Measurements from ENCODE around the gene PTTG1IP. TPM values are rescaled to one million over a fixed set of nuclear protein-coding genes. Genes with fewer than 3 reads are reported as not detected.

Gene PTTG1IP
- total RNA-seq, 2 experiments from 2014 or later: 38.9 to 58.1 TPM

- BruUV-seq (replicated peaks): no TSS peak
- intact Hi-C loops (cut with micrococcal nuclease; ENCODE audit: unreplicated experiment): loop anchor here (2.0 kb wide), 1 partner anchor 18 kb away; no protein-coding TSS in a partner anchor
- Histone ChIP-seq H3K9me3 (ENCODE audit: low read length) (no peaks in the 10 kb centered on the region), H4K20me1 (ENCODE audit: insufficient read depth, low read length) (no peaks in the 10 kb centered on the region), H3K79me2 (ENCODE audit: insufficient read depth, low read depth, low read length) (no peaks in the 10 kb centered on the region), H3K27ac (ENCODE audit: low read depth, low read length, poor library complexity, severe bottlenecking) (no peak overlapping the region), H2AFZ (ENCODE audit: low read length) (no peak overlapping the region), H3K4me1 (ENCODE audit: insufficient read depth, low read length, poor library complexity, severe bottlenecking) (no peaks in the 10 kb centered on the region), H3K9me2 (ENCODE audit: insufficient read depth, low read length) (no peaks in the 10 kb centered on the region), H3K36me3 (ENCODE audit: insufficient read depth, low read length) (no peaks in the 10 kb centered on the region), H3K4me2 (ENCODE audit: low read length) (no peak overlapping the region), H3K4me3 (ENCODE audit: low read depth, low read length, poor library complexity, severe bottlenecking) (no peak overlapping the region)
- DNase-seq (ENCODE audit: low spot score): no peak
- ChIA-PET POLR2A (interaction anchor here (1.0 kb wide), 1 partner anchor 39 kb away, joined by 6 read pairs; no protein-coding TSS in a partner anchor), CTCF (ENCODE audit: unreplicated experiment) (no interaction called here)
- no peak for TF ChIP-seq CTCF (conservative IDR thresholded peaks at IDR 0.05; ENCODE audit: low read length)
- no peak for TF ChIP-seq EZH2phosphoT487 (IDR thresholded peaks at IDR 0.05; ENCODE audit: borderline replicate concordance, low read depth, low read length)
Measured at GRCh38 chr21:44893278-44893556, 19.7 kb upstream of the PTTG1IP start.

GRCh38 chr21:44892536-44893277, 19.2 kb upstream of the PTTG1IP start:
- Histone ChIP-seq H4K20me1 (ENCODE audit: insufficient read depth, low read length) (no peaks in the 10 kb centered on the region), H3K27ac (ENCODE audit: low read depth, low read length, poor library complexity, severe bottlenecking) (no peak overlapping the region), H3K4me2 (ENCODE audit: low read length) (no peak overlapping the region), H3K9me3 (ENCODE audit: low read length) (no peaks in the 10 kb centered on the region), H3K36me3 (ENCODE audit: insufficient read depth, low read length) (no peaks in the 10 kb centered on the region), H2AFZ (ENCODE audit: low read length) (no peak overlapping the region), H3K4me1 (ENCODE audit: insufficient read depth, low read length, poor library complexity, severe bottlenecking) (no peaks in the 10 kb centered on the region), H3K9me2 (ENCODE audit: insufficient read depth, low read length) (no peaks in the 10 kb centered on the region), H3K79me2 (ENCODE audit: insufficient read depth, low read depth, low read length) (no peaks in the 10 kb centered on the region), H3K4me3 (ENCODE audit: low read depth, low read length, poor library complexity, severe bottlenecking) (no peak overlapping the region)
- ChIA-PET CTCF (ENCODE audit: unreplicated experiment) (no interaction called here), POLR2A (interaction anchor here (0.6 to 1.0 kb wide), 2 partner anchors 39 to 86 kb away, joined by 3 to 6 read pairs; no protein-coding TSS in a partner anchor)
- no TSS peak for BruUV-seq (replicated peaks)
- intact Hi-C loops (cut with micrococcal nuclease; ENCODE audit: unreplicated experiment): loop anchor here (1.0 to 2.0 kb wide), 2 partner anchors 18 to 40 kb away; no protein-coding TSS in a partner anchor
- DNase-seq (ENCODE audit: low spot score): peak; percentile 72
- TF ChIP-seq CTCF (conservative IDR thresholded peaks at IDR 0.05; ENCODE audit: low read length) (peak; percentile 95), EZH2phosphoT487 (IDR thresholded peaks at IDR 0.05; ENCODE audit: borderline replicate concordance, low read depth, low read length) (no peak)

- BruUV-seq (replicated peaks): no TSS peak
- H3K79me2 ChIP-seq (ENCODE audit: insufficient read depth, low read depth, low read length): no peaks in the 10 kb centered on the region
- H2AFZ ChIP-seq (ENCODE audit: low read length): no peak overlapping the region
- H4K20me1 ChIP-seq (ENCODE audit: insufficient read depth, low read length): no peaks in the 10 kb centered on the region
- ChIA-PET POLR2A (no interaction called here), CTCF (ENCODE audit: unreplicated experiment) (no interaction called here)
- no peaks in the 10 kb centered on the region for H3K4me1 ChIP-seq (ENCODE audit: insufficient read depth, low read length, poor library complexity, severe bottlenecking)
- H3K4me3 ChIP-seq (ENCODE audit: low read depth, low read length, poor library complexity, severe bottlenecking): no peak overlapping the region
- no peak overlapping the region for H3K4me2 ChIP-seq (ENCODE audit: low read length)
- no peaks in the 10 kb centered on the region for H3K9me3 ChIP-seq (ENCODE audit: low read length)
- TF ChIP-seq EZH2phosphoT487 (IDR thresholded peaks at IDR 0.05; ENCODE audit: borderline replicate concordance, low read depth, low read length): no peak
- no peak for TF ChIP-seq CTCF (conservative IDR thresholded peaks at IDR 0.05; ENCODE audit: low read length)
- DNase-seq (ENCODE audit: low spot score): no peak
- intact Hi-C loops (cut with micrococcal nuclease; ENCODE audit: unreplicated experiment): loop anchor here (1.0 to 2.0 kb wide), 2 partner anchors 19 to 40 kb away; no protein-coding TSS in a partner anchor
- H3K36me3 ChIP-seq (ENCODE audit: insufficient read depth, low read length): no peaks in the 10 kb centered on the region
- no peak overlapping the region for H3K27ac ChIP-seq (ENCODE audit: low read depth, low read length, poor library complexity, severe bottlenecking)
- no peaks in the 10 kb centered on the region for H3K9me2 ChIP-seq (ENCODE audit: insufficient read depth, low read length)
Measured at GRCh38 chr21:44892095-44892494, 18.6 kb upstream of the PTTG1IP start.

All from OCI-LY7 (cell line).